Hippocampal formation (tissue), 2 donors: ENCODE data around the gene ZNF519.

Experiments used
- DNase-seq, 2 donors: peaks; one replicate each; lab custom pipeline; 2025; lab: John Stamatoyannopoulos, UW

ZNF519 gene

DNA sequence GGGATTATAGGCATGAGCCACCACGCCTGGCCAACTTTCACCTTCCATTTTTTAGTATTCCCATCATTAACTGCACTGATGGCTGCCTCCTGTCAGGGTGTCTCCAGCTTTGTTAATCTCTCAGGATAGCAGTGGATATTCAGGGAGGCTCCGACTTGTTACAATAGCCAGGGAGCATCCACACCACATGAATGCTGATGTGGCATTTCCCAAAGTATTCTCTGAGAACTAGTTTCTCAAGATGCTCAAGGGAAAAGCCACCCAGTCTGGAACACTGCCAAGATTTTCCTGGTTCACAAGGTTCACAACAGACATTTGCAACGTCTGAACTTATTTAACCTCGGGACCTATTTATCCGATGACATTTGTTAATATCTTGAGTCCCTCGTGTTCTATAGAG lies 33.8 kb downstream of the ZNF519 start:
- no peak for DNase-seq

- DNase-seq = no peak
Observed at GRCh38 chr18:14097761-14098160, 34.5 kb downstream of the ZNF519 start.

DNA sequence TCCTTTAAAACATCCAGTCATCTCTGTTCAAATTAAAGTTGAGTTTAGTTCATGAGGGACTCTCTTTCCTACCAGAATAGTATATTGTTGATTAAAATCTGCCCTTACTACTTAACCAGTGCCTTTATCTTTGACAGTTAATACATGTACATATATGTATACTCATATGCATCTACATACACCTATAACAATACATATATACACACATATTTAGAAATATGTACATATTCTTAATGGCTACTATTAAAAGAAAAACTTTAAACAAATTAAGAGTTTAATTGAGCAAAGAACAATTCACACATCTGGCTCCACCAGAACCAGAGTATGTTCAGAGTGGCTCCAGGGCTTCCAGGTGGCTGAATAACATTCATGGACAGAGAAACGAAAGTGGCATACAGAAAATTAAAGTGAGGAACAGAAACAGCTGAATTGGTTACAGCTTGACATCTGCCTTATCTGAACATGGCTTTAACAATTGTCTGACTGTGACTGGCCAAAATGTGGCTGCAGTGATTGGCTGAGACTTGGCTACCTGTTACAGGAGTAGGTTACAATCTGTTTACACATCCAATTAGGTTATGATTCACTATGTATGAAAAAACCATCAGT lies 38.8 kb downstream of the ZNF519 start:
- DNase-seq = no peak

GRCh38 chr18:14092625-14093306 lies 39.5 kb downstream of the ZNF519 start:
- no peak for DNase-seq

DNA sequence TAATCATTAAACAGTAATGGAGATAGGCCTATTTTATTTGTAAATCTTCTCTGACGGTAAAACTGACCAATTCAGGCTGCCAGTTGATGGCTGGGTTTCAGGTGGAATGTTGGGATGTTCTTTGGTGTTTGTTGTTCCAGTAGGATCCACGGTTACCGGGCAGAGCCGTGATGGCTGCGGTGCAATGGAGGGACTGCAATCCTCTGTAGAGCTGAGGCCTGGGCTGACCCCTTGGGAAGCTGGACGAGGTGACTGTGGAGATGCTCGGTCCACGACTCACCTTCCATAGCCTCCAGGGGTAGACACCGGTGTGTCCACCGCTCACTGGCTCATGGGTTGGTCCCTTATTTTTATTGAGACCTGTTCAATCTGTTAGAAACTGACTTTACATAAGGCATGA lies 42.5 kb downstream of the ZNF519 start:
- no peak for DNase-seq

DNA sequence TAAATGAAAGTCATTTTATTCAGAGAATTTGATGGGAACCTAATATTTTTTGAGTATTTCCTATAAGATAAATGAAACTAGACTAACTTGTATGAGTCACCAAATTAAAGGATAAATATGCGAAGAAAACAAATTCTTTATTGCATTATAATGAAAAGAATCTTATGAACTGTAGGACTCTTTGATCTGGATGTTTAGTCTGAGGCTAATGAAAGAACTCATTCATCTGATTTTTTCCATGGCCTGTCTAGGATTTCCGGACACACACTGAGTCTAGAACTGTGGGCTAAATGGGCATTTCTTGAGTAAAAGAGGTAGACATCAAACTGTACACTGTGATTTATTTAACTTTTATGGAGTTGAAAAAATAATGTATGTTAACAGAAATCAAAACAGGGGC lies 43.0 kb downstream of the ZNF519 start:
- DNase-seq = no peak

DNA sequence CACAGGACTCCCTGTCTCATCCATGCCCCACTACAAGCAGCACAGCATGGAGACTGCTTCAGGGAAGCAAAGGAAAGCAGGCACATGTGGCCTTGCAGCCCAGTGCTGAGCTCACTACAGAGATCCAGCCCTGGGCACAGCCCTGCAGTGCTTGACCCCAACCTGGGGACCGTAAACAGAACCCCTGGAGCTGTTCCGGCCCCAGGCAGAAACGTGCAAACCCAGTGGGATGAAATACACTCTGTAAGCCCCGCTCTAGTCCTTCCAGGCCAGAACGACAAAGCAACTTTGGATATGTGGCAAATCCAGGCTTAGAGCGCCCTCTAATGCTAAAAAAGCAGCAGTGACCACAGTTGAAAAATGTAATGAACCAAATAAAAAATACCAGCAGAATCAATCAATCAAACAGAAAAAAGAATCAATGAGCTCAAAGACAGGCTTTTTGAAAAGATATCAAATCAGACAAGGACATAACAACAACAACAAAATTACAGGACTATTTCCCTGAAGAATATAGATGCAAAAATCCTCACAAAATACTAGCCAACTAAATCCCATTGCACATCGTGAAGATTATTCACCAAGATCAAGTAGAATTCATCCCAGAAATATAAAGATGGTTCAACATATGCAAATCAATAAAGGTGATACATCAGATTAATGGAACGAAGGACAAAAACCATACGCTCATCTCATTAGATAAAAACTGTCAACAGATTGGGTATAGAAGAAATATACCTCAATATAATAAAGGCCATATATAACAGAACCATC lies 45.6 kb downstream of the ZNF519 start:
- DNase-seq = peak; percentile 32 to 45

DNA sequence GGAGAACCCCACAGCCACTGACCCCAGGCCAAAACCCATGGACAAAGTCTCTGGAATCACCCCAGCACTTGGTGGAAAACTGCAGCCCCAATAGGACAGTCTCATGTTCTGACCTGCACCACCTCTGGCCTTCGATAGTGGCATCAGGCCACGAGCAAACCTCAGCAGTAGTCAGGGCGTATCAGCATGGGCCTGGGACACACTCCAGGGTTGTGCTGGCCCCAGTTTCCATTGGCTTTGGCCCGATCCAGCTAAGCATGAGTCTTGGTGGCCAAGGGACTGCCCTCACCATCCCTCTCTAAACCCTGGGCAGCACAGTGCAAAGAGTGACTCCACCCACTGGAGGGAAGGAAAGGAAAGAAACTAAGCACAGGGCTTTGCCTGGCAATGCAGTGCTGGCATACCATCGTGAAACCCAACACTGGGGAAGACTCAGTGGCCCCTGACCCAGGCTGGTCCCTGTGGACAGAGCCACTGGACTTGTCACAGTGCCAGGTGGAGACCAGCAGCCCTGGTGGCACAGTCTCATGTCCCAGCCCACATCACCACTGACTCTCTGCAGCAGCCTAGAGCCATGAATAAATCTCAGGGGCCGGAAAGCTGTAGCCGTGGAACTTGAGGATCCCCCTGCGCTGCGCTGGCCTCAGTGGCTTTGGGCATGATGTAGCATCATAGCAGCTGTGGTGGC lies 46.3 kb downstream of the ZNF519 start:
- no peak for DNase-seq

- DNase-seq = no peak
Observed at GRCh38 chr18:14075196-14075595, 57.0 kb downstream of the ZNF519 start.

DNA sequence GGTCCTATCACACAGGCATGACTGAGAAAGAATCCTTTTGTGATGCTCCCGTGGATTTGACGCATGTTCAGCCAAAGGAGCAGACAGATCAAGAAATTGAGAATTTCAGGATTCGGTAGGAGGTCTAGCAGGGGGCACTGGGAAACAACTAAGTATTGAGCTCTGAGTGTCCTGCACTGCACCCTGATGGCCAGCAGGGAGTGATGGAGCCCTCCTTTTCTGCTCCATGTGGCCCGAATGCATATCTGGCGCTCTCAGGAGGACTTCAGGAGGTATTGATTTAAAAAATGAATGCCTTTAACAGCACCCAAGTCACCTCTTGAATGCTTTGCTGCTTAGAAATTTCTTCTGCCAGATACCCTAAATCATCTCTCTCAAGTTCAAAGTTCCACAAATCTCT lies 58.0 kb downstream of the ZNF519 start:
- DNase-seq = no peak

DNA sequence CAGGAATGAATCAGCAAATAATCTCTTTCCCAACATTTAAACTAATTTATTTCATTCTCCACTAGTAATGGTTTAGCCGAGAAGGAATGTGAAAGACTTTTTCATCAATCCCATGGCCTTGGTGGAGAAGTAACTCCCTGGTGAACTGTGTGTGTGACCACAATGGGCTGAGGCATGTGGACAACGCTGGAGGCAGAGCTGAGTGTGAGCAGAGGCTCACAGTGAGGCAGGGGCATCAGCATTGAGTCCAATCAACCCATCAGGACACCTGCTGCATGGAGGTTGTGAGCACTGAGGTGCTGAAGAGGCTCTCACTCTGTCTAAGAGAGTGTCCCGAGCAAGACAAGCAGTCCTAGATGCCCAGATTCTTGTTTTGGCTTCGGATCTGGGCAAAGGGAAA lies 78.6 kb downstream of the ZNF519 start:
- no peak for DNase-seq
